Hindlimb muscle (tissue), 1 donor: ENCODE results near the gene RAPGEF2. TPM values are rescaled to one million over a fixed set of nuclear protein-coding genes. Genes with fewer than 3 reads are reported as not detected.
"Not testable (repeated sequence)": the region's sequence is repeated elsewhere in the genome, so short reads cannot be mapped to it uniquely, and the experiment has no call there.

Experiments
- DNase-seq: peaks from one replicate; pipeline ENCODE4 v3.0.0-alpha.2; 2013
- polyA plus RNA-seq: library from polyadenylated mRNA; unstranded; fragments of 120-200 nt; gene quantifications from one replicate; pipeline ENCODE4 v1.2.1, GENCODE V29; 2013; ENCODE audit not compliant: insufficient read length

Gene RAPGEF2
- polyA plus RNA-seq, 1 donor, result 27.6 TPM

- DNase-seq, result peak; percentile 67
Measured at GRCh38 chr4:159248384-159249178, 145.7 kb downstream of the RAPGEF2 start.

GRCh38 chr4:159250751-159251325 is 148.0 kb downstream of the RAPGEF2 start:
- no peak for DNase-seq

- not testable (repeated sequence) for DNase-seq
Measured at GRCh38 chr4:159251580-159251979, 148.7 kb downstream of the RAPGEF2 start.

- no peak for DNase-seq
Measured at GRCh38 chr4:159252491-159252890, 149.6 kb downstream of the RAPGEF2 start.

GRCh38 chr4:159256037-159256436 is 153.2 kb downstream of the RAPGEF2 start:
- DNase-seq, result no peak

GRCh38 chr4:159258889-159259560 is 156.1 kb downstream of the RAPGEF2 start:
- DNase-seq, result no peak

- no peak for DNase-seq
Measured at GRCh38 chr4:159264057-159264456, 161.2 kb downstream of the RAPGEF2 start.

GRCh38 chr4:159266981-159267868 is 164.3 kb downstream of the RAPGEF2 start:
- no peak for DNase-seq

- no peak for DNase-seq
Measured at GRCh38 chr4:159267869-159268285, 165.0 kb downstream of the RAPGEF2 start.

GRCh38 chr4:159268607-159269006 is 165.7 kb downstream of the RAPGEF2 start:
- no peak for DNase-seq

- DNase-seq, result no peak
Measured at GRCh38 chr4:159269116-159269515, 166.2 kb downstream of the RAPGEF2 start.

GRCh38 chr4:159269956-159270355 is 167.1 kb downstream of the RAPGEF2 start:
- no peak for DNase-seq

GRCh38 chr4:159271856-159272255 is 169.0 kb downstream of the RAPGEF2 start:
- no peak for DNase-seq

GRCh38 chr4:159272273-159273140 is 169.6 kb downstream of the RAPGEF2 start:
- no peak for DNase-seq

- no peak for DNase-seq
Measured at GRCh38 chr4:159273141-159273438, 170.2 kb downstream of the RAPGEF2 start.

- no peak for DNase-seq
Measured at GRCh38 chr4:159273841-159274240, 171.0 kb downstream of the RAPGEF2 start.

GRCh38 chr4:159278399-159278798 is 175.5 kb downstream of the RAPGEF2 start:
- no peak for DNase-seq

- DNase-seq, result no peak
Measured at GRCh38 chr4:159279084-159279483, 176.2 kb downstream of the RAPGEF2 start.

GRCh38 chr4:159280442-159281172 is 177.7 kb downstream of the RAPGEF2 start:
- no peak for DNase-seq

- no peak for DNase-seq
Measured at GRCh38 chr4:159281771-159282170, 178.9 kb downstream of the RAPGEF2 start.

- DNase-seq, result no peak
Measured at GRCh38 chr4:159282329-159282728, 179.4 kb downstream of the RAPGEF2 start.
